Ammon's horn (tissue), 1 donor: ENCODE measurements around the gene ABLIM2.
"Not testable (repeated sequence)": the region's sequence is repeated elsewhere in the genome, so short reads cannot be mapped to it uniquely, and the experiment has no call there.

ENCODE experiments used
- DNase-seq: peaks from one replicate; pipeline ENCODE4 v3.0.0-alpha.2; 2016; ENCODE audit warnings: low spot score

The ABLIM2 gene

GRCh38 chr4:7938609-7939376 lies 219.8 kb downstream of the ABLIM2 start:
- DNase-seq = no peak

- DNase-seq = no peak
These were observed 220.4 kb downstream of the ABLIM2 start for GRCh38 chr4:7938266-7938608.

GRCh38 chr4:7937006-7937405 lies 221.6 kb downstream of the ABLIM2 start:
- DNase-seq = no peak

- DNase-seq = no peak
These were observed 224.7 kb downstream of the ABLIM2 start for GRCh38 chr4:7933651-7934510.

GRCh38 chr4:7932287-7932686 lies 226.3 kb downstream of the ABLIM2 start:
- no peak for DNase-seq

GRCh38 chr4:7929118-7929951 lies 229.3 kb downstream of the ABLIM2 start:
- no peak for DNase-seq

GRCh38 chr4:7928711-7929110 lies 229.9 kb downstream of the ABLIM2 start:
- no peak for DNase-seq

GRCh38 chr4:7926822-7927221 lies 231.8 kb downstream of the ABLIM2 start:
- DNase-seq = no peak

GRCh38 chr4:7924570-7924969 lies 234.0 kb downstream of the ABLIM2 start:
- no peak for DNase-seq

GRCh38 chr4:7924163-7924562 lies 234.4 kb downstream of the ABLIM2 start:
- DNase-seq = no peak

- DNase-seq = no peak
These were observed 236.1 kb downstream of the ABLIM2 start for GRCh38 chr4:7922466-7922865.

GRCh38 chr4:7918981-7919380 lies 239.6 kb downstream of the ABLIM2 start:
- no peak for DNase-seq

GRCh38 chr4:7918187-7918586 lies 240.4 kb downstream of the ABLIM2 start:
- not testable (repeated sequence) for DNase-seq

- DNase-seq = no peak
These were observed 240.9 kb downstream of the ABLIM2 start for GRCh38 chr4:7917669-7918068.

GRCh38 chr4:7915875-7916242 lies 242.8 kb downstream of the ABLIM2 start:
- no peak for DNase-seq
